GM18870 (cell line): Measurements from ENCODE around the gene GLB1L3.
"Not testable (repeated sequence)": the region's sequence is repeated elsewhere in the genome, so short reads cannot be mapped to it uniquely, and the experiment has no call there.

Experiments used
- ATAC-seq: cut with Tn5 transposase; IDR thresholded peaks from one replicate; pipeline ENCODE4 v1.9.1; 2021; ENCODE audit warnings: moderate library complexity; ENCODE audit not compliant: unreplicated experiment

Gene GLB1L3

GRCh38 chr11:134273317-134273712, 2.9 kb upstream of the GLB1L3 start:
- ATAC-seq = no peak

DNA sequence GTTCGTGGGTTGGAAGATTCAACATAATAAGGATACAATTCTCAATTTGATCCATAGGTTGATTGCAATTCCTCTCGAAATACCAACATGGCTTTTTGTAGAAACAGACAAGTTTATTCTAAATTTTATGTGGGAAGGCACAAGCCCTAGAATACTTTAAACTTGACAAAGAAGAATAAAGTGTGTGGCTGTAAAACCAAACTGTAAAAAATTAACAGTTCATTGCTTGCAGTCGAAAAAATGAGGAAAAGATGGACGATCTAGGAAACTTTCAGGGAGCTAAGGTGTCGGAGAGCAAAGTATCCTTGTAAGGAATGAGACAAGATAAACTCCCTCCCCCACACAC, 1.0 kb upstream of the GLB1L3 start:
- no peak for ATAC-seq

DNA sequence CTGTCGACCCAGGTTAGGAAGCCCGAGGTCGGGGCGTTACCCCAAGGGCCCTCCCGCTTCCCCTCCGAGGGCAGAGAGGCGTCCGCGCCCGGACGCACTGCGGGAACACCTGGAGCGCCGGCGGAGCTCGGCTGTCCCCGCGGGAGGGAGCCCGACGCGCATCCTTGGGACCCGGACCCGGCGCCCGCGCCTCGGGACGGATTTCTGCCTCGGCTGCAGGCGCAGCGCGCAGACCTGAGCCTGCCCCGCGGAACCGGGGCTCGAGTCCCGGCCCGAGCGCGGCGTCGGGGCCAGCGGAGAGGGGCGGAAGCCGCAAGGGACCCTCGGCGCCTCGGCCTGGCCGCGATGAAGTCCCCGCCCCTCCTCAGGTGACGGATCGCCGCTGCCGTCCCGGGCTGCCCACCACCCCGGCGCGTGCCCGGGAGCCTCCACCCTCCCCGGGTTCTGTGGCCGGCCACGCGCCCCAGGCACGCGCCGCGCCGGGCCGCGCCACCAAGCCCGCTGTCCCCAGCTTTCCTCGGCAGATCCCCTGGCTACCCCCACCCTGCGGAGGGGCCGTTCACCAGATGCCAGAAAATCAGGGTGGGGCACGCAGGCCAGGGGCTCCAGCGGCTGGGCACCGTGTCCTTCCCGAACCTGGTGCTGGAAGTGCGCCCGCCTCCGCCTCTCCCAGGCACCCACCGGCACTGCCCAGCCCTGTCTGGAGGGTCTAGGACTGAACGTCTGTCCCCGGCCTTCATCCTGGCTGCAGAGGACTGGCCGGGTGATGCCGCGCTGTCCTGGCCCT, 410 bp downstream of the GLB1L3 start:
- ATAC-seq = no peak

DNA sequence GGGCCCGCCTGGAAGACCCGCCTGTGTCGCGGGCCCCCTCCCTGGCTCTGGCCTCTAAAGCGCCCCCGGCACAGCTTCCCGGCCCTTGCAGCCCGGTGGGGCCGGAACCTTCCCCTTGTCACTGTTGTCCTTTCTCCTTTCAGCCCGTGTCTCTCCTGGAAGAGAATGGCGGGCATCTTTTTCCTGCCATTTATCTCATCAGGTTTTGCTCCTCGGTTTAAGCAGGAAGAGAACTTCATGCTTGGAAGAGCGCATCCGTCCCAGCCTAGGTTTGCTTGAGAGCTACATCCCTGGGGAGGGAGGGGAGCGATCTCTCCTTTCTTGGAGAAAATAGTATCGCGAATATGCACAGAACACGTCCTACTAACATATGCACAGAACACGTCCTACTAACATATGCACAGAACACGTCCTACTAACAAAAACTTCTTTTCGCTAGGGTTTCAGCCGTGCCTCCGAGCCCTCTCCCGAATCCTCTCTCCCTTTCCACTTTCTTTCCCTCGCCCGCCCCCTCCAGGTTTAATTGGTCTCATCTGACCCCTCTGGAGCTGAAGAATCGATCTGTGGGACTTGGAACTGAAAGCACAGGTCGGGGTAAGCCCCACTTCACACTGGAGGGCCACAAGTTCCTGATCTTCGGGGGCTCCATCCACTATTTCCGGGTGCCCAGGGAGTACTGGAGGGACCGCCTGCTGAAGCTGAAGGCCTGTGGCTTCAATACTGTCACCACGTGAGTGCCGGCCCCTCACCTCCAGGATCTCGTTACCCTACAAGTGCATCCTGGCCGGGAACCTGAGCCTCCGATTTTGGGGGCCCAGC, 1.2 kb downstream of the GLB1L3 start:
- ATAC-seq = no peak

- no peak for ATAC-seq
Observed at GRCh38 chr11:134278356-134278755, 2.2 kb downstream of the GLB1L3 start.

GRCh38 chr11:134281635-134282034, 5.5 kb downstream of the GLB1L3 start:
- ATAC-seq = not testable (repeated sequence)

DNA sequence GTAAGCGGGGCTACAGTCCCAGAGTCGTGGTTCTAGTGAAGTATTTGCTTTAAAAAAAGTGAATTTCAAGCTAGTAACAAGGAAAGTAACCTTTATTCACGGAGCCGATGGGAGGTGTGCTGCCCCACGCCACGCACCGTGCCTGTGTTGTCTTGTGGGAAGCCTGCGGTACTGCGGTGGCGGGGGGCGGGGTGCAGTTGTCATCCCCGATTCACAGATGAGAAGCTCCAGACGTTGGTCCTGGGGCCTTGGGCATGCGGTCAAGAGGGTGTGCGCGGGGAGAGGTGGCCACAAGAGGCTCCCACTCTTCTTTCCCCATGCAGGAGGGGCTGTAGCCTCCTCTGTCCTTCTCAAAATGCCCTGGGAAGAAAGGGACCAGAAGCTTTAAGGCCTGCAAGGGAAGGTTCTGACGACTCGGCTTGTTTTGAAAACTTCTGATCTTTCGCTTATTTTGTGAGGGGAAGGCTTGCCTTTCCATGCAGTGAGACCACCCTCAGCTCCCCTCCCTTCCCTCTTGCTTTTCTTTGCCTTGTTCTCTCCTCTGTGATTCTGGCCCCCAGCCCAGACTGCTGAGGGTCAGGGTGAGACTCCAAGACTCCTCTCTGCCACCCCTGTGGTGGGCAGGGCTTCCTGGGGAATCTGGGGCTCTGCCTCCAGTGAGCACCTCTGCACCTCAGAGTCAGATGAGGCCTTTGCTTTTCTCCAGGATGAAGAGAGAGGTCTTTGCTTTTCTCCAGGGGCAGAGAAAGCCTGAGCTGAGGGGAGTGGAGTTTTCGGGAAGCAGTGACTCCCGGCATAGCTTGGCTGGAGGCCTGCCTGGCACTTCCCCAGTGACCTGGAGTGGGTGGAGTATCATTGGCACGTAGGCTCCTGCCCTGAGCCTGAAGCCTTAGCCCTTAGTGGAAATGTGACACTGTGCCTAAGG, 6.2 kb downstream of the GLB1L3 start:
- no peak for ATAC-seq

DNA sequence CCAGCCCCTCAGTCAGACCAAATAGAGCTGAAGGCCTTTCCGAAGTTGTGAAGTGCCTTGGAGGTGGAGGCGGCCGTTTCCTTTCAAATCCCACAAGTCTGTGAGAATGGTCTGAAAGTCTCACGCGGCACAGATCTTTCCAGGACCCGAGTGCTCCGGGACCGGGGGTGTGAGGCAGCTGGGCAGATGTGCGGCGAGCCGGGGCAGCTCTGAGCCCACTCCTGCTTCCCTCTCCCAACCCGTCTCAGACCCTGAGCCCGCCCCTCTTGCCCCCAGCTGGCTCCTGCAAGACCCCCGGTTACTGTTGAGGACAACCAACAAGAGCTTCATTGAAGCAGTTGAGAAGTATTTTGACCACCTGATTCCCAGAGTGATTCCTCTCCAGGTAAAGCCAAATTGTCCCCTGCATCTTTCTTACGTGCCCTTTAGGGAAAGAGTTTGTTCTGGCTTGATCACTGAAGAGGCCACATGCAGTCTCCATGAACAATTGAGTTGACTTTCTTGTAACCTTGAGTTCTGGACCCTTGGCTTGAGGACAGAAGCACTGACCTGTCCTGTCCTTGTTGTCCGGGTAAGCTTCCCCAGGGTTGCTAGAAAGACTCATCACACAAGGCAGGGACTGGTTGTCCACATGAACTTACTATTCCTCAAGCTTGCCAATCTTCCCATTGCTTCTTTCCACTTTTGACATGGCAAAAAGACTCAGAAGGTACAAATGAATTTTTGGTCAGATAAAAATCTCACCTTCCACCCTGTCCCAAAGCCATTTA, 7.5 kb downstream of the GLB1L3 start:
- no peak for ATAC-seq

DNA sequence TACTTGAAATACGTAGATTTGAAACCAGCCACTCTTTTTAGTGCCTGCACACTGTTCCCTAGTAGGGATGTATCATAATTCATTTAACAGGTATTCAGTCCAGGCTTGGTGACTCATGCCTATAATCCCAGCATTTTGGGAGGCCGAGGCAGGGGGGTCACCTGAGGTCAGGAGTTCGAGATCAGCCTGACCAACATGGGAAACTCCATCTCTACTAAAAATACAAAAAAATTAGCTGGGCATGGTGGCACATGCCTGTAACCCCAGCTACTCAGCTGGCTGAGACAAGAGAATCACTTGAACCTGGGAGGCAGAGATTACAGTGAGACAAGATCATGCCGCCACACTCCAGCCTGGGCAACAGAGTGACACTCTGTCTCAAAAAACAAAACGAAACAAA, 8.2 kb downstream of the GLB1L3 start:
- ATAC-seq = not testable (repeated sequence)

- ATAC-seq = no peak
Observed at GRCh38 chr11:134287561-134287960, 11.4 kb downstream of the GLB1L3 start.

- ATAC-seq = no peak
Observed at GRCh38 chr11:134288486-134288885, 12.3 kb downstream of the GLB1L3 start.

GRCh38 chr11:134289167-134289566, 13.0 kb downstream of the GLB1L3 start:
- no peak for ATAC-seq

GRCh38 chr11:134289789-134290188, 13.6 kb downstream of the GLB1L3 start:
- no peak for ATAC-seq

DNA sequence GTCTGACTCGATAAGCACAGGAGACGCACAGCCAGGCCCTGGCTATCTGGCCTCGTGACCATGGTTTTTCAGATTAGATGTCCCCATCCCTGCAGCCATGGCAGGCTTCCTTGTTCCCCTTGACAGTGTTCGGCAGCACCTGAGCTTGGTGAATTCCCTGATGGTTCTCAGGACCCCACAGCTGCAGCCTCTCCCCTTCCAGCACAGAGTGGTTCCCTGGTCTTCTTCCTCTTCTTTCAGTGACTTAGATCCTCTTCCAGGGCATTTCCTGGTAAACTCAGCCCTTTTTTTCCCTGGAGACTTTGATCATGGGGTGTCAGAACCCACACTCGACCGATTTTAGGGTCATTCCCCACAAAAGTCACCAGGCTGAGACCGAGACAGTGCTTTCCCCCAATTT, 14.5 kb downstream of the GLB1L3 start:
- no peak for ATAC-seq

- ATAC-seq = no peak
Observed at GRCh38 chr11:134291196-134291595, 15.0 kb downstream of the GLB1L3 start.

DNA sequence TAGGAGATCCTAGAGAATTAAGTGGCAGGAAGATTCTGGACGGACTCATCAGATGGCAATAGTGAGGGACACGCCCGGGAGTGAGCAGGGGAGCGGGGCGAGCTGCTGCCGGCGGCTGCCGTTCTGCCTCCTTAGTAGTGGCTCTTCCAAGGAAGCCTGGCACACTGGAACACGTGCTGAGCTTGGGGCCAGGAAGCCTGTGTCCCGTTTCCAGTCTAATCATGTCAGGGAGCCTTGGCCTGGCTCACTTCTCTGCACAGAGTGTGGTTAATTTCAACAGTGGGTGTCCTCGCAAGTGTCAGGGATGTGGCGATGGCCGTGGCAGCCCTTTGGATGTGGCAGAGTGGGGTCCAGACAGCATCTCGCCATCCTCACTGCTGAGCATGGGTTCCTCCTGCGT, 16.5 kb downstream of the GLB1L3 start:
- no peak for ATAC-seq

DNA sequence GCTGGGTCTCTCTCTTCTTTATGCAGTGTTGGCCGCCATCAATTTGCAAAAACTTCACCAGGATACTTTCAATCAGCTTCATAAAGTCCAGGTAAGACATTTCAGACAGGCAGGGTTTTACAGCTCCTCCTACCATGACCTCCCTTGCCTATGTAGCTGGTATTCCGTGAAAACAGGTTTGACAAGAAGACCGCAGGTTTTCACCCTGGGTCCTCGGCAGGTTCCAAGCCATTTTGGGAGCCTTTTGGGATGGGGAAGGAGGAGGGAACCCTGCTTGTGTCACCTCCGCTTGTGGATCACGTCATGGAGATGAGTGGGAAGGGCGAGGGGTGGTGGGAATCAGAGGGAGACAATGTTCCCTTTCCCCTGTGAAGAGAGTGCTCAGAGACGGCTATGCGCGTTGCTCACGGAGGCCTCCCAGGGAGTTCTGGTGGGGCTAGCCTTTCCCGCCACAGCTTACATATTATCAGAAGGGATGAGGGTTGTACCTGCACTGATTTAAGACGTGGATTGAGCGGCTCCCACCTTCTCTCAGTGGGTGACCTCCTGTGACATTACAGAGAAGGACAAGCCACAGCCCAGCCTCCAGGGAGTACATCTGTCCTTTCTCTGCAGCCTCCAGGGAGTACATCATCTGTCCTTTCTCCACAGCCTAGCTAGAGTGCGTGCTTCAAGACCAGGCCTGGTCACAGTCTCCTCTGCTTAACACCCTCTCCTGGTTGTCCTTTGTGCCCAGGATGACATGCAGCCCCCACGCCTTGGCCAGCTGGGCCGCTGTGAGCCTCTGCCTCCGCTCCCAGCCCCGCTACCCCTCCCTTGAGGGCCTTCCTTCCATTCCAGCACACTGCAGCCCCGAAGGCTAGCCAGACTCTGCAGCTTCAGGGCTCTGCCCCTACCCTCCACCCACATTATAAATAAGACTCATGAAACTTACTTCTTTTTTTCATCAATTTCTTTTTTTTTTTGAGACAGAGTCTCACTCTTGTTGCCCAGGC, 17.2 kb downstream of the GLB1L3 start:
- ATAC-seq = no peak

GRCh38 chr11:134294664-134295063, 18.5 kb downstream of the GLB1L3 start:
- ATAC-seq = no peak

- ATAC-seq = no peak
Observed at GRCh38 chr11:134312223-134312622, 36.0 kb downstream of the GLB1L3 start.
